DMS 273 treated with DMSO at 0.1 percent for 48 hours (cell line): ENCODE measurements around the gene TYW1.
"Not testable (repeated sequence)": the region's sequence is repeated elsewhere in the genome, so short reads cannot be mapped to it uniquely, and the experiment has no call there.

Experiments
- DNase-seq: peaks from one replicate; lab custom pipeline; 2025; lab: John Stamatoyannopoulos, UW

TYW1 gene

GRCh38 chr7:67257779-67258178 is 261.1 kb downstream of the TYW1 start:
- DNase-seq, result not testable (repeated sequence)

GRCh38 chr7:67259363-67259762 is 262.7 kb downstream of the TYW1 start:
- DNase-seq, result not testable (repeated sequence)

GRCh38 chr7:67260166-67260586 is 263.5 kb downstream of the TYW1 start:
- not testable (repeated sequence) for DNase-seq

GRCh38 chr7:67264000-67264399 is 267.4 kb downstream of the TYW1 start:
- not testable (repeated sequence) for DNase-seq

- not testable (repeated sequence) for DNase-seq
Observed at GRCh38 chr7:67266070-67266469, 269.4 kb downstream of the TYW1 start.

- no peak for DNase-seq
Observed at GRCh38 chr7:67267914-67268313, 271.3 kb downstream of the TYW1 start.

GRCh38 chr7:67269916-67270315 is 273.3 kb downstream of the TYW1 start:
- DNase-seq, result not testable (repeated sequence)
